SU-DHL-6 (cell line): ENCODE measurements around the gene CELF3.

Source experiments
- CTCF ChIP-seq: fragments of 200-600 bp; sonication (generic); IDR thresholded peaks from one replicate; pipeline ENCODE4 v1.5.1; 2017; ENCODE audit warnings: antibody characterized with exemption, mild to moderate bottlenecking, low read length, moderate library complexity; ENCODE audit not compliant: insufficient read depth, poor library complexity, severe bottlenecking
- EZH2phosphoT487 ChIP-seq: fragments of 200-600 bp; sonication (generic), shearing (Covaris generic); conservative IDR thresholded peaks from 2 replicates; pipeline ENCODE4 v1.6.1; 2018; ENCODE audit warnings: mild to moderate bottlenecking, antibody characterized with exemption, low read length, moderate library complexity, mixed read lengths

GRCh38 chr1:151715726-151716404 is 738 bp downstream of the CELF3 start:
- TF ChIP-seq CTCF (no peak), EZH2phosphoT487 (no peak)
